MM.1S (cell line): ENCODE results near the gene GPR17.

Source experiments
- EZH2 ChIP-seq: fragments of 300-600 bp; sonication (generic); optimal IDR thresholded peaks from 2 replicates; pipeline ENCODE3; 2017; ENCODE audit warnings: low read depth, mild to moderate bottlenecking, antibody characterized with exemption, low read length, mixed read lengths
- TF ChIP-seq, protein P1 (sequence below): fragments of 300-600 bp; sonication (generic); IDR thresholded peaks from 2 replicates; pipeline ENCODE4 v1.5.1; 2016; ENCODE audit warnings: antibody characterized with exemption, low read length, mixed read lengths

GRCh38 chr2:127628767-127629614 lies 17.0 kb upstream of the GPR17 start:
- TF ChIP-seq, protein P1, sequence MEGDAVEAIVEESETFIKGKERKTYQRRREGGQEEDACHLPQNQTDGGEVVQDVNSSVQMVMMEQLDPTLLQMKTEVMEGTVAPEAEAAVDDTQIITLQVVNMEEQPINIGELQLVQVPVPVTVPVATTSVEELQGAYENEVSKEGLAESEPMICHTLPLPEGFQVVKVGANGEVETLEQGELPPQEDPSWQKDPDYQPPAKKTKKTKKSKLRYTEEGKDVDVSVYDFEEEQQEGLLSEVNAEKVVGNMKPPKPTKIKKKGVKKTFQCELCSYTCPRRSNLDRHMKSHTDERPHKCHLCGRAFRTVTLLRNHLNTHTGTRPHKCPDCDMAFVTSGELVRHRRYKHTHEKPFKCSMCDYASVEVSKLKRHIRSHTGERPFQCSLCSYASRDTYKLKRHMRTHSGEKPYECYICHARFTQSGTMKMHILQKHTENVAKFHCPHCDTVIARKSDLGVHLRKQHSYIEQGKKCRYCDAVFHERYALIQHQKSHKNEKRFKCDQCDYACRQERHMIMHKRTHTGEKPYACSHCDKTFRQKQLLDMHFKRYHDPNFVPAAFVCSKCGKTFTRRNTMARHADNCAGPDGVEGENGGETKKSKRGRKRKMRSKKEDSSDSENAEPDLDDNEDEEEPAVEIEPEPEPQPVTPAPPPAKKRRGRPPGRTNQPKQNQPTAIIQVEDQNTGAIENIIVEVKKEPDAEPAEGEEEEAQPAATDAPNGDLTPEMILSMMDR = no peak
- no peak for TF ChIP-seq EZH2
